HG03521 (cell line): ENCODE results near the gene CDK5.

Experiments used
- ATAC-seq: cut with Tn5 transposase; IDR thresholded peaks from one replicate; pipeline ENCODE4 v1.9.1; 2021; ENCODE audit warnings: mild to moderate bottlenecking, moderate library complexity; ENCODE audit not compliant: unreplicated experiment

CDK5 gene

GRCh38 chr7:151074817-151075661 is 17.3 kb upstream of the CDK5 start:
- no peak for ATAC-seq

DNA sequence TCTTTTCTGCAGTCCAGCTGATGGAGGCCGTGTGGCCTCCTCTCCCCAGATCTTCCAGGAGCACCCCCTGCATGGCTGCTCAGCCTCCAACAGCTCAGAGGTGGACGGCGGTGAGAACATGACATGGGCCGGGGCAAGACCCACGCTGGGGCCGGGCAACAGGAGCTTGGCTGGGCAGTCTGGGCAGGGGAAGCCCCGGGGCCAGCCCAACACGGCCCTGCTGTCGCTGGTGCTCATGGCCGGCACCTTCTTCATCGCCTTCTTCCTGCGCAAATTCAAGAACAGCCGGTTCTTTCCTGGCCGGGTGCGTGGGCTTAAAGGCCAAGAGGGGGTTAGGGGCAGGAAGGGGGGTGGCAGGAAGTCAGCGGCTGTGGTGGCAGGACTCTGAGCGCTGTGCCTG is 16.3 kb upstream of the CDK5 start:
- no peak for ATAC-seq

DNA sequence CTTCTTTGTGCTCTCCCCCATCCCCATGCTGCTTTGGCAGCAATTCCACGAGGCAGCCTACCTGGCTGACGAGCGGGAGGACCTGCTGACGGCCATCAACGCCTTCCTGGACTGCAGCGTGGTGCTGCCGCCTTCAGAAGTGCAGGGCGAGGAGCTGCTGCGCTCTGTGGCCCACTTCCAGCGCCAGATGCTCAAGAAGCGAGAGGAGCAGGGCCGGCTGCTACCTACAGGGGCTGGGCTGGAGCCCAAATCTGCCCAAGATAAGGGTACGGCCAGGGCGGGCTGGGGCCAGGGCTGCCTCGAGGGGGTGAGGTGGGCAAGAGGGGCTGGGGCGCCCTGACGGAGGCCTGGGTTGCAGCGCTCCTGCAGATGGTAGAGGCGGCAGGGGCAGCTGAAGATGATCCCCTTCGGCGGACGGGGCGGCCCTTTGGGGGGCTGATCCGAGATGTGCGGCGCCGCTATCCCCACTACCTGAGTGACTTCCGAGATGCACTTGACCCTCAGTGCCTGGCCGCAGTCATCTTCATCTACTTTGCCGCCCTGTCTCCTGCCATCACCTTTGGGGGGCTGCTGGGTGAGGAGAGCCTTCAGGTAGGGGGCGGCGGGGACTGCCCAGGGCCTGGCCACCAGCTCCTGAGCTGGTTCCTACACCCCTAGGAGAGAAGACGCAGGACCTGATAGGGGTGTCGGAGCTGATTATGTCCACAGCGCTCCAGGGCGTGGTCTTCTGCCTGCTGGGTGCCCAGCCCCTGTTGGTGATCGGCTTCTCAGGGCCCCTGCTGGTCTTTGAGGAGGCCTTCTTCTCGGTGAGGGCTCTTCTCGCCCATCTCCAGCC is 13.6 kb upstream of the CDK5 start:
- ATAC-seq, result no peak

DNA sequence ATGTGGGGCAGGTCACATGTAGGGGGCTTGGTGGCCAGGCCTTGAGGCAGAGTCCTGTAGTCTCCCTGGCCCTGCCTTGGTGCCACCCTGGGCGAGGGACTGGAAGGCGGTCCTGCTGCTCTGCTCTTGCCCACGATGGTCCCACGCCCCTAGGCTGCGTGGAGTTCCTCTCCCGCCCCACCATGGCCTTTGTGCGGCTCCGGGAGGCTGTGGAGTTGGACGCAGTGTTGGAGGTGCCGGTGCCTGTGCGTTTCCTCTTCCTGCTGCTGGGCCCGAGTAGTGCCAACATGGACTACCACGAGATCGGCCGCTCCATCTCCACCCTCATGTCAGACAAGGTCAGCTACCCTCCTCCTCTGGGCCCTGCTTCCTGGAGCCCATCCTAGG is 12.9 kb upstream of the CDK5 start:
- ATAC-seq, result no peak

- ATAC-seq, result no peak
Observed at GRCh38 chr7:151069841-151070573, 12.3 kb upstream of the CDK5 start.

- no peak for ATAC-seq
Observed at GRCh38 chr7:151068069-151068773, 10.5 kb upstream of the CDK5 start.

DNA sequence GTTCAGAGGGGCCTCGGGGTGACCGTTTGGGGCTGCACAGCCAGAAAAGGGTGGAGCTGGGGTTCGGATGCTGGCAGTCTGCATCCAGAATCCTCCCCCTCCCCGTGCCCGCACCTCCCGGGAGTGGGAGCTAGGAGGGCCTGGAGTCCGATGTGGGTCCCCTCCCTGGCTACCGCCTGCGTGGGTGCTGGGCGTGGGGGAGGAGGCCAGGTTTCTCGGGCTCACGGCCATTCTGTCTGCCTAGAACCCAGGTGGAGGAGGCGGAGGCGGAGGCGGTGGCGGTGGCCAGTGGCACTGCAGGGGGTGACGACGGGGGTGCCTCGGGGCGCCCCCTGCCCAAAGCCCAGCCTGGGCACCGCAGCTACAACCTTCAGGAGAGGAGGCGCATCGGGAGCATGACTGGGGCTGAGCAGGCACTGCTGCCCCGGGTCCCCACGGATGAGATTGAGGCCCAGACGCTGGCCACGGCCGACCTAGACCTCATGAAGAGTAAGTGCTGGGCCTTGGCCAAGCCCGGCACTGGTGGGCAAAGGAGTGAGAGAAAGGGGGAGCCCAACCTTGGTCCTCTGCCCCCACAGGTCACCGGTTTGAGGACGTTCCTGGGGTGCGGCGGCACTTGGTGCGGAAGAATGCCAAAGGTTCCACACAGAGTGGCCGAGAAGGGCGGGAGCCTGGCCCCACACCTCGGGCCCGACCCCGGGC is 8.7 kb upstream of the CDK5 start:
- ATAC-seq, result no peak

DNA sequence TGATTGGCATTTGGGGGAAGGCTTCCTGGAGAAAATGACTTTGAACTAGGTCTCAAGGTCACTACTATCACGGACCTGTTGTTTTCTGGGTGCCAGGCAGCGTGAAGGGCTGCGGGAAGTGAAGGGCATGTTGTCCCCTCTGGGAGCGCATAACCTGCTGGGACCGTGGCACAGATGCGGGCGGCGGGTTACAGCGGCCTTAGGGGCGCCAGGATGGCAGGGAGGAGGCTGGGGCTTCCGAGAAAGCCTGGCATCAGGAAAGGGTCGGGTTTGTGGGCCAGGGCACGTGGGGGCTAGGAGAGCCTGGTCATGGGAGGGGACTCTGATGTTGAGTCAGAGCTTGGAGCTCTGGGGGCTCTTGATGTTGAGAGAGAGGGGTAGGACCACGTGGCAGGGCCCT is 7.8 kb upstream of the CDK5 start:
- ATAC-seq, result no peak

DNA sequence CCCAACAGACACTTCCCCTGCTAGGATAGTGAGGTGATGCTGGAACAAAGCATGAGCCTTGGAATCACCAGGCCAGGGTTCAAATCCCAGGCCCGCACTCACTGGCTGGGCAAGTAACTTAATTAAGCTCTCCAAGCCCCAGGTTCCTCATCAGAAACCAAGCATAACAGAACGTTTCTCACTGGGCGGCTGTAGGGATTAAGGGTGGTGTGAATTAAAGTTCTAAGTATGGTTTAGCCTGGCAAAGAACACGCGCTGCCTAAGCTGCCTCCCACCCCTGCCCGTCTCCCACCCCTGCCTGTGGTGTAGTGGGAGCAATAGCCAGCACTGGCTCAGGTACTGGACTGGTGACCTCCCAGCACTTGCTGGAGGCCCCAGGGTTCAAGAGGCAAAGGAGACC is 7.3 kb upstream of the CDK5 start:
- no peak for ATAC-seq

DNA sequence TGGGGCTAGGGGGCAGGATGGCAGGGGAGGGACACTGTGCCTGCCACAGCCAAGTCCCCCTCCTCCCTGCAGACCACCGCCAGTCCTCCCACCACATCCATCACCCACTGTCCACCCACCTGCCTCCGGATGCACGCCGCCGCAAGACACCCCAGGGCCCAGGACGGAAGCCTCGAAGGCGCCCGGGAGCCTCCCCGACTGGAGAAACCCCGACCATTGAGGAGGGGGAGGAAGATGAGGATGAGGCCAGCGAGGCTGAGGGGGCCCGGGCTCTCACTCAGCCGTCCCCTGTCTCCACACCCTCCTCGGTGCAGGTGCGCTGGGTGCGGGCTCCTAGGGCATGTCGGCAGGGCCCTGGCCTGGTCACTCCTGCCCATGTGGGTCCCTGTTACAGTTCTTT is 6.8 kb upstream of the CDK5 start:
- ATAC-seq, result no peak

DNA sequence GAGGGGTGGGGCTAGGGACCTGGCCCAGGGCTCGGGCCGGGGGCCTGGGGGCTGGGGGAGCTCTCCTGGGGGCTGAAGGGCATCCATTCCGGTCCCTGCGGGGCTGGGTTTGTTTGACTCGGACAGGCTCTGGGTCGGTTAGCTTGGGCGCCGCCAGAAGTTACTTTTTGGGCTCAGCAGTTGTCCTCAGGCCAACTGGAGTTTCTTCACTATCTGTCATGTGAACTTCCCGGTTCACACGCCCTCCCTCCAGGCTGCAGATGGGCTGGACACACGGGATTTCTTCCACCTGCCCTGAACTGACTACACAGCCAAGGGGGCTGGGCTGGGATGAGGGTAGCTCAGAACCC is 5.5 kb upstream of the CDK5 start:
- no peak for ATAC-seq

GRCh38 chr7:151062399-151063211 is 4.9 kb upstream of the CDK5 start:
- ATAC-seq, result no peak

- ATAC-seq, result no peak
Observed at GRCh38 chr7:151062111-151062398, 4.4 kb upstream of the CDK5 start.

DNA sequence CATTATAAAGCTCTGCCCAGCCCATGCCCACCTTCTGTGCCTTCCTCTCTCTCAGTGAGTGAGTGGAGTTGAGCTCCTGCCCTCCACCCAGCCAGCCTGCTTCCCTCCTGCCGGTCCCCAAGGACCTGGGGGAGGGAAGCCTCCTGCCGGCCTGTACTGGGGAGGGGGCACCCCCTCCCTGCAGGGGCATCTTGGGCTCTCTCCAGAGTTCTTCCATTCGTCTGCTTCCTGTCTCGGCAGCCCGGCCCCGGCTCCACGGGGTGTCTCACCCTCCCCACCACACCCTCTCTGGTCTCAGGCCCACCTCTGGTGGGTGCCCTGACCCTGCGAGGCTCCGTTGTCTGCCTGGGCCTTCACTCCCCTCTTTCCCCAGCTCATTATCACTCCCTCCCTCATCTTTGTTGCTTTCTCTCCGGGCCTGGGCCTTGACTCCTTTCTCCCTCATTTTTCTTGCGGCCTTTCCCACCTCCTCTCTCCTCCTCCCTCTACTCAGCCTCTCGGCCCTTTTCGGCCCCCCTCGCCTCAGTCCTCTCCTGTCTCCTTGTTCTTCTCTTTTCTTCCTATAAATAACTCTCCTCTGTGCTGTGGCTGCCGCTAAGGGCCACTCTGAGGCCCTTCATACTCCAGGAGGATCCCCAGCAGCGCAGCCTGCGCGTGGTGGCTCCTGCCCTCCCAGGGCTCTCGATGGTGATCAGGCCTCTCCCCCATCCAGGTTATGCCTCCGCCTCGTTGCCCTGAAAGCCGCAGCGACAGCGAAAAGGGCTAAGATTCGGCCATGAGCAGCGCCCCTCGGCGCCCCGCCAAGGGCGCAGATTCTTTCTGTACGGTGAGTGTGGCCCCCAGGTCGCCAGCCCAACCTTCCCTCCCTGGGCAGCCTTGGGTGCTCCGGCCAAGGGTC is 3.8 kb upstream of the CDK5 start:
- no peak for ATAC-seq

GRCh38 chr7:151060416-151061212 is 2.9 kb upstream of the CDK5 start:
- ATAC-seq, result no peak

DNA sequence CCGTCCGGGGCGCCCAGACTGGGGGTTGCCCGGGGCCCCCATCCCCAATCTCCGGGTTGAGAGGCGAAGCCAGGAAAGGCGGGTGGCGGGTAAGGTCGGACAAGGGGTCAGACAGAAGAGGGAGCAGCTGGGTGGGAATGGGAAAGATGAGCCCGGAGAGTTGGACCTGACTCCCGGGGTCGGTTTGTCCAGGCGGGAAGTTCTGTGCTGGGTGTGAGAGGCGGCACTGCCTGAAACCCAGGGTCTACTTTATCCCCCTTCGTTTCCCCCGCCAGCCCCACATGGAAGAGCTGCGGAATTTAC is 2.4 kb upstream of the CDK5 start:
- no peak for ATAC-seq

- ATAC-seq, result peak; percentile 25
Observed at GRCh38 chr7:151059367-151060112, 1.8 kb upstream of the CDK5 start, which contains the start of gene SLC4A2. Gene SLC4A2 (plus strand): TSS chr7:151059589. CDS start chr7:151061988, 2,399 bp downstream.
